GM12875 (cell line): ENCODE measurements around the gene GNPNAT1.
A peak's percentile ranks its signal among the peaks of the same experiment; 100 is the strongest.

Experiments
- H3K4me3 ChIP-seq: one replicate; pipeline ENCODE4 v1.5.1; 2011; ENCODE audit warnings: low read depth, low read length, control low read depth
- CTCF ChIP-seq: IDR thresholded peaks from 2 replicates; pipeline ENCODE4 v1.5.1; 2011; ENCODE audit warnings: low read depth, mild to moderate bottlenecking, control low read depth, inconsistent platforms, low read length, moderate library complexity, borderline replicate concordance; ENCODE audit not compliant: insufficient read depth

Gene GNPNAT1

DNA sequence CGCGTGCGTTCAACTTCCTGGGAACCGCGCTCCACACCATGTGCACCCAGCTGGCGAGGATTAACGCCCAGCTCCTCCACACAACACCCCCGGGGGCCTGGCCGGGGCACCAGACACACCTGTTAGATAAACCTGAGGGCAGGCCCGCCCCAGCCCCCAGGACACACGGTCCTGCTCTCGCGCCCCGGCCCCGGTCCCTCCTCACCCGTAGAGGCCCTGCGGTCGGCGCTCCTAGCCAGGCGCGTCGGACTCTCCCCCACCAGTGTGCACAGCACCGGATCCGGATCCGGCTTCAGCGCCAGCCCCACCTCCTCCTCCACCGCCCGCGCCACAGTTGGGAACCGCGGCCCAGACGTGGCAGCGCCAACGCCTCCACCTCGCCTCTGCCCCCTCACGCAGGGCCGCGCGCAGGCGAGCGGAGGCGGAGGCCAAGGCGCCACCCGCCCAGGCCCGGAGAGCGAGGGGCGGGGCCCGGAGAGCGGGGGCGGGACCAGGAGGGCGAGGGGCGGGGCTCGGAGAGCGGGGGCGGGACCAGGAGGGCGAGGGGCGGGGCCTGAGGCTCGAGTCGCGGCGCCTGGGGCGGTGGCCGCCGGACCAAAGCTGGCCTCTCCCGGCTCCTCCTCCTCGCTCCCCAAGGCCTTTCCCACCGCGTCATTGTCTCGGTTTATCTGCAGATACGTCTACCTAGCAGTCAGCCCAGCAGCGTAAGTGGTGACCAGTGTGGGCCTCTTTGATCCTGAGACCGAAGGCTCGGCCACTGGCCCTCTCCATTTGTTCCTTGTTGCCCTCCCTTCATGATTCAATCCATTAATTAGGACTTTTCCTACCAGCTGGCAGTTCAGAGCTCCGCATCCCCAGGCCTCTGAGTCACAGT lies at the start of gene GNPNAT1:
GNPNAT1 (minus strand) TSS at position 385 of the 874 bp plus-strand sequence. CDS start 6,957 bp downstream, outside the sequence.
- peak within 1 kb of the TSS; percentile 83 for H3K4me3 ChIP-seq
- no peak for TF ChIP-seq CTCF

DNA sequence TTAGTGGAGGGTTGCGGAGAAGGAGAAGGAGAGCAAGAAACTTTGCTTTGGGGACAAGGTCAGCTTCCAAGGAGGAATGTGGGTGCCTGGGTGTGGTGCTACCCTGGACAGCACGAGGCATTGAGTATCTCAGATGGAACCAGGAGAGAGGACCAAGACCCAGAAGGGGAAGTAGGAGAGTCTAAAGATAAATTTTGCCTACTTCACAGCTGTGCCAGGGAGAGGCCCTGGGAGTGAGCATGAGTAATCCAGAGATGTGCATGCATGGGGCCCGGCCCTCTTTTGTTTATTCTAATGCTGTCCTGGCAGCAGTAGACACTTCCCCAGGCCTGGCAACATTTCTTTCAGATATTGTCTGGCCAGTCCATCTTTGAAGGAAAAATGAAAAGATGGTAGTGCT lies 49.5 kb upstream of the GNPNAT1 start:
- TF ChIP-seq CTCF: no peak

GRCh38 chr14:52837451-52837850 lies 46.0 kb upstream of the GNPNAT1 start:
- TF ChIP-seq CTCF: no peak
- no peak overlapping the region for H3K4me3 ChIP-seq

More for the DNA sequence above, 49.5 kb upstream of the GNPNAT1 start:
- H3K4me3 ChIP-seq: no peak overlapping the region

DNA sequence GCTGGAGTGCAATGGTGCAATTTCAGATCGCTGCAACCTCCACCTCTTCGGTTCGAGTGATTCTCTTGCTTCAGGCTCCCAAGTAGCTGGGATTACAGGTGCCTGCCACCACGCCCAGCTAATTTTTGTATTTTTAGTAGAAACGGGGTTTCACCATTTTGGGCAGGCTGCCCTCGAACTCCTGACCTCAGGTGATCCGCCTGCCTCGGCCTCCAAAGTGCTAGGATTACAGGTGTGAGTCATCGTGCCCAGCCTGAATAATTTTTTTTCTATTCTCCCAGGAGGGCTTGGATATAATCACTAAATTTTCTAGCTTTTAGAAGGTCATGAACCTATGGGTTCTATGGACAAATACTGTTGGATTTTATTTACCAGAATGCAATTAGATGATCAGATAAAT lies 44.7 kb upstream of the GNPNAT1 start:
- no peak overlapping the region for H3K4me3 ChIP-seq
- TF ChIP-seq CTCF: no peak

- no peak for TF ChIP-seq CTCF
- H3K4me3 ChIP-seq: no peak overlapping the region
These were observed 43.9 kb upstream of the GNPNAT1 start for GRCh38 chr14:52835122-52835903.

GRCh38 chr14:52834440-52834842 lies 43.0 kb upstream of the GNPNAT1 start:
- TF ChIP-seq CTCF: no peak
- no peak overlapping the region for H3K4me3 ChIP-seq

- no peak overlapping the region for H3K4me3 ChIP-seq
- TF ChIP-seq CTCF: no peak
These were observed 42.5 kb upstream of the GNPNAT1 start for GRCh38 chr14:52833891-52834290.
